Suprapubic skin (tissue), 4 donors: ENCODE measurements around the gene VWA3B.

Experiments
- POLR2A ChIP-seq, 2 donors: fragments of 450-650 bp; IDR thresholded peaks; one replicate each; pipeline ENCODE4 v1.6.1; 2017; ENCODE audit warnings: antibody characterized with exemption in 2 of 2, mild to moderate bottlenecking in 2 of 2, moderate library complexity in 2 of 2
- POLR2AphosphoS5 ChIP-seq, 3 donors: sonication (generic); formaldehyde crosslinking; IDR thresholded peaks; one replicate each; pipeline ENCODE4 v1.6.1; 2017; ENCODE audit warnings: antibody characterized with exemption in 3 of 3
- TF ChIP-seq, protein P1 (sequence below), 2 donors: fragments of 200-600 bp in 1 of 2; fragments of 450-650 bp in 1 of 2; sonication (generic) in 1 of 2; IDR thresholded peaks; one replicate each; pipeline ENCODE4 v1.5.1; 2016 to 2019; ENCODE audit warnings: antibody characterized with exemption in 2 of 2, mild to moderate bottlenecking in 1 of 2, moderate library complexity in 1 of 2

DNA sequence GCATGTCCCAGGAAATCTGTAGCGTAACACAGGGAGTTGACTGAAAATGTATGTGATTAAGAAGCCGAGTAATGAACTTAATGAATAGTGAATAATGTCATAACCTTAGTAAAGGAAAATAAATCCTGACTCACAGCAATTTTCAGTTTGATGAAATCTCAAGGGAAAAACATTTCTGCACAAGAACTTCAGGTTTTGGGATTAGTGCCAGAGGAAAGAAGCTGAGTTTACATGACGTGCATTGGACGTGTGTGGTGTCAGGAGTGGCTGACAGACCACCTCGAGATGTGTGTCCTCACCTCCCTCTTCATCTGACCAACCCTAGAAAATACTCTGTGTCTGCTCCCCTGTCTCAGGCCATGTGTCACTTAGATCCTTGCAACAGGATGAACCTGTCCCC is 39.1 kb downstream of the VWA3B start:
- TF ChIP-seq POLR2AphosphoS5 (IDR thresholded peaks at IDR 0.05): no peak
- TF ChIP-seq, protein P1, sequence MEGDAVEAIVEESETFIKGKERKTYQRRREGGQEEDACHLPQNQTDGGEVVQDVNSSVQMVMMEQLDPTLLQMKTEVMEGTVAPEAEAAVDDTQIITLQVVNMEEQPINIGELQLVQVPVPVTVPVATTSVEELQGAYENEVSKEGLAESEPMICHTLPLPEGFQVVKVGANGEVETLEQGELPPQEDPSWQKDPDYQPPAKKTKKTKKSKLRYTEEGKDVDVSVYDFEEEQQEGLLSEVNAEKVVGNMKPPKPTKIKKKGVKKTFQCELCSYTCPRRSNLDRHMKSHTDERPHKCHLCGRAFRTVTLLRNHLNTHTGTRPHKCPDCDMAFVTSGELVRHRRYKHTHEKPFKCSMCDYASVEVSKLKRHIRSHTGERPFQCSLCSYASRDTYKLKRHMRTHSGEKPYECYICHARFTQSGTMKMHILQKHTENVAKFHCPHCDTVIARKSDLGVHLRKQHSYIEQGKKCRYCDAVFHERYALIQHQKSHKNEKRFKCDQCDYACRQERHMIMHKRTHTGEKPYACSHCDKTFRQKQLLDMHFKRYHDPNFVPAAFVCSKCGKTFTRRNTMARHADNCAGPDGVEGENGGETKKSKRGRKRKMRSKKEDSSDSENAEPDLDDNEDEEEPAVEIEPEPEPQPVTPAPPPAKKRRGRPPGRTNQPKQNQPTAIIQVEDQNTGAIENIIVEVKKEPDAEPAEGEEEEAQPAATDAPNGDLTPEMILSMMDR (IDR thresholded peaks at IDR 0.05): no peak
- TF ChIP-seq POLR2A (IDR thresholded peaks at IDR 0.05): no peak
